Measurements from ENCODE around the gene GSTO2. TPM values are rescaled to one million over a fixed set of nuclear protein-coding genes. Genes with fewer than 3 reads are reported as not detected.

GSTO2 gene
- total and polyA plus RNA-seq, 10 donors: 0.32 to 1.4 (median 0.91) TPM

- peaks cover 70 to 95% (median 89%) of the 10 kb centered on the region in 6 donors for H3K4me1 ChIP-seq
These were observed 64.2 kb downstream of the GSTO2 start for GRCh38 chr10:104333032-104333727.

GRCh38 chr10:104333728-104334373, 64.9 kb downstream of the GSTO2 start:
- H3K4me1 ChIP-seq: peaks cover 65 to 89% (median 82%) of the 10 kb centered on the region in 6 donors
- DNase-seq: peak; percentile 63
- H3K9me3 ChIP-seq: no peaks in the 10 kb centered on the region
- TF ChIP-seq POLR2A (IDR thresholded peaks at IDR 0.05): no peak
- no peak for TF ChIP-seq POLR2AphosphoS5 (IDR thresholded peaks at IDR 0.05)
- no peak for TF ChIP-seq CTCF (IDR thresholded peaks at IDR 0.05 in 8 of 11, conservative IDR thresholded peaks at IDR 0.05 in 3 of 11)
- peak overlapping the region in 1 of 8 donors; percentile 76 for H3K4me3 ChIP-seq
- intact Hi-C loops (cut with DNase I; ENCODE audit: low total_unique reads): no loop called here
- 73 to 85% (median 80%) methylated on average over 10 to 15 of the region's 15 CpGs for WGBS, 5 donors
- H3K36me3 ChIP-seq: peaks cover 0 to 37% (median 0%) of the 10 kb centered on the region in 6 donors
- no peaks in the 10 kb centered on the region for H3K27me3 ChIP-seq (replicated peaks in 1 of 7)
- peak overlapping the region in 7 of 8 donors; percentile 3 to 100 (median 98) for H3K27ac ChIP-seq

More at GRCh38 chr10:104333032-104333727, 64.2 kb downstream of the GSTO2 start:
- H3K9me3 ChIP-seq: no peaks in the 10 kb centered on the region
- H3K36me3 ChIP-seq: peaks cover 0 to 37% (median 0%) of the 10 kb centered on the region in 6 donors
- no peaks in the 10 kb centered on the region for H3K27me3 ChIP-seq (replicated peaks in 1 of 7)
- intact Hi-C loops (cut with DNase I; ENCODE audit: low total_unique reads): no loop called here
- DNase-seq: peak; percentile 77
- TF ChIP-seq POLR2AphosphoS5 (IDR thresholded peaks at IDR 0.05) (peak in 1 of 3 donors; percentile 39), CTCF (IDR thresholded peaks at IDR 0.05 in 8 of 11, conservative IDR thresholded peaks at IDR 0.05 in 3 of 11) (no peak), POLR2A (IDR thresholded peaks at IDR 0.05) (no peak)
- 76 to 86% (median 81%) methylated on average over 12 to 13 of the region's 13 CpGs for WGBS, 5 donors
- peak overlapping the region in 7 of 8 donors; percentile 3 to 100 (median 98) for H3K27ac ChIP-seq
- H3K4me3 ChIP-seq: peak overlapping the region in 1 of 8 donors; percentile 15

- no peaks in the 10 kb centered on the region for H3K27me3 ChIP-seq (replicated peaks in 1 of 7)
- H3K4me3 ChIP-seq: peak overlapping the region in 1 of 8 donors; percentile 76
- H3K36me3 ChIP-seq: peaks cover 0 to 37% (median 0%) of the 10 kb centered on the region in 6 donors
- DNase-seq: peak; percentile 43
- TF ChIP-seq POLR2AphosphoS5 (IDR thresholded peaks at IDR 0.05) (no peak), CTCF (IDR thresholded peaks at IDR 0.05 in 8 of 11, conservative IDR thresholded peaks at IDR 0.05 in 3 of 11) (no peak), POLR2A (IDR thresholded peaks at IDR 0.05) (no peak)
- H3K4me1 ChIP-seq: peaks cover 59 to 89% (median 81%) of the 10 kb centered on the region in 6 donors
- H3K9me3 ChIP-seq: no peaks in the 10 kb centered on the region
- WGBS, 5 donors: 91 to 96% (median 96%) methylated on average over 6 of the region's 6 CpGs
- intact Hi-C loops (cut with DNase I; ENCODE audit: low total_unique reads): no loop called here
- H3K27ac ChIP-seq: peak overlapping the region in 6 of 8 donors; percentile 3 to 100 (median 98)
These were observed 65.6 kb downstream of the GSTO2 start for GRCh38 chr10:104334561-104334960.
